Measurements from ENCODE around the gene KMT2D.

The KMT2D gene

GRCh38 chr12:49100380-49100779 lies 39.8 kb upstream of the KMT2D start:
- Histone ChIP-seq H3K9me3 (ENCODE audit: insufficient read depth, low read depth, low read length) (no peaks in the 10 kb centered on the region), H3K27me3 (ENCODE audit: insufficient read depth, low read length, poor library complexity, severe bottlenecking) (no peaks in the 10 kb centered on the region), H2AFZ (ENCODE audit: low read length) (no peak overlapping the region), H3K4me1 (ENCODE audit: insufficient read depth, low read length, poor library complexity, severe bottlenecking) (peaks cover 9% of the 10 kb centered on the region), H3K4me3 (ENCODE audit: low read length, poor library complexity, severe bottlenecking) (no peak overlapping the region), H4K20me1 (ENCODE audit: insufficient read depth, low read length, poor library complexity, severe bottlenecking) (no peaks in the 10 kb centered on the region), H3F3A (ENCODE audit: low read depth) (no peaks in the 10 kb centered on the region), H3K36me3 (ENCODE audit: insufficient read depth, low read length) (peaks cover 44% of the 10 kb centered on the region; the same call in 1 of the 2 replicates), H3K4me2 (ENCODE audit: low read depth, low read length, poor library complexity, severe bottlenecking) (no peak overlapping the region), H3K79me2 (ENCODE audit: insufficient read depth, low read length) (peaks cover 2% of the 10 kb centered on the region; the same call in 1 of the 2 replicates), H3K9ac (ENCODE audit: low read depth, low read length, poor library complexity, severe bottlenecking) (no peak overlapping the region), H3K9me2 (replicated peaks; ENCODE audit: low read depth, low read length) (no peaks in the 10 kb centered on the region)
- TF ChIP-seq CTCF (conservative IDR thresholded peaks at IDR 0.05; ENCODE audit: low read length) (no peak), EZH2phosphoT487 (IDR thresholded peaks at IDR 0.05; ENCODE audit: borderline replicate concordance) (no peak)

DNA sequence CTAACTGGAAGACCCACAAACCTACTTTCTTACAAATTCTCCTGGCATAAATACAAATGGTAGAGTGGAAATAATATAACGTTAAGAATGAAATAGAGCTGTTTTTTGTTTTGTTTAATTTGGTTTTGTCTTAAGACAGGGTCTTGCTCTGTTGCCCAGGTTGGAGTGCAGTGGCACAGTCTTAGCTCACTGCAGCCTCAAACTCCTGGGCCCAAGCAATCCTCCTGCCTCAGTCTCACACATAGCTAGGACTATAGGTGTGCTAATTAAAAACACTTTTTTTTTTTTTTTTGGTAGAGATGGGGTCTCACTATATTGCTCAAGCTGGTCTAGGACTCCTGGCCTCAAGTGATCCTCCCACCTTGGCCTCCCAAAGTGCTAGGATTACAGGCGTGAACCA lies 38.1 kb upstream of the KMT2D start:
- Histone ChIP-seq H3K9me3 (ENCODE audit: insufficient read depth, low read depth, low read length) (no peaks in the 10 kb centered on the region), H3K9ac (ENCODE audit: low read depth, low read length, poor library complexity, severe bottlenecking) (no peak overlapping the region), H3K36me3 (ENCODE audit: insufficient read depth, low read length) (peaks cover 43% of the 10 kb centered on the region; the same call in 1 of the 2 replicates), H3K27me3 (ENCODE audit: insufficient read depth, low read length, poor library complexity, severe bottlenecking) (no peaks in the 10 kb centered on the region), H3K4me2 (ENCODE audit: low read depth, low read length, poor library complexity, severe bottlenecking) (no peak overlapping the region), H3K79me2 (ENCODE audit: insufficient read depth, low read length) (no peaks in the 10 kb centered on the region), H3K9me2 (replicated peaks; ENCODE audit: low read depth, low read length) (no peaks in the 10 kb centered on the region), H3K4me1 (ENCODE audit: insufficient read depth, low read length, poor library complexity, severe bottlenecking) (no peaks in the 10 kb centered on the region), H4K20me1 (ENCODE audit: insufficient read depth, low read length, poor library complexity, severe bottlenecking) (no peaks in the 10 kb centered on the region), H2AFZ (ENCODE audit: low read length) (no peak overlapping the region), H3F3A (ENCODE audit: low read depth) (no peaks in the 10 kb centered on the region), H3K4me3 (ENCODE audit: low read length, poor library complexity, severe bottlenecking) (no peak overlapping the region)
- TF ChIP-seq CTCF (conservative IDR thresholded peaks at IDR 0.05; ENCODE audit: low read length) (no peak), EZH2phosphoT487 (IDR thresholded peaks at IDR 0.05; ENCODE audit: borderline replicate concordance) (no peak)

DNA sequence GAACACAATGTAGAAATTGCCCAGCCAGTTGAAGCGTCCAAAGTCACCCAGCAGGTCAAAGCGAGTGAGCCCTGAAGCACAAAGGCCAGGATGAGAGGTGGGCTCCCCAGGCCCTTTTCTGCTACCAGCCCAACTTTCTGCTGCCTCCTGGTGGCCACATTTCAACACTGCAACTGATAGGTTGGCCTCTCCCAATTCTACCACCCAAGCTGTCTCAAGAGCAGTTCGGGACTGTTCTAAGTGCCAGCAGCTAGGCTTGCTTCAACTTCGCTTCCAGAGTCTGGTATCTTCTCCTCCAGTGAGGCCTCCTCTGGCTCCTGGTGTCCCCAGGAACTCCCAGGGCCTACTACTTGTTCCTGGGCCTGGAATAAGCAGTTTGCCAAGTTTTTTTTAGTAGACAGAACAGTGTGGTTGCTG lies 37.4 kb upstream of the KMT2D start:
- Histone ChIP-seq H3F3A (ENCODE audit: low read depth) (no peaks in the 10 kb centered on the region), H4K20me1 (ENCODE audit: insufficient read depth, low read length, poor library complexity, severe bottlenecking) (no peaks in the 10 kb centered on the region), H3K27me3 (ENCODE audit: insufficient read depth, low read length, poor library complexity, severe bottlenecking) (no peaks in the 10 kb centered on the region), H3K9me3 (ENCODE audit: insufficient read depth, low read depth, low read length) (no peaks in the 10 kb centered on the region), H3K9me2 (replicated peaks; ENCODE audit: low read depth, low read length) (no peaks in the 10 kb centered on the region), H3K4me3 (ENCODE audit: low read length, poor library complexity, severe bottlenecking) (no peak overlapping the region), H3K79me2 (ENCODE audit: insufficient read depth, low read length) (no peaks in the 10 kb centered on the region), H2AFZ (ENCODE audit: low read length) (no peak overlapping the region), H3K36me3 (ENCODE audit: insufficient read depth, low read length) (peaks cover 40% of the 10 kb centered on the region; the same call in 1 of the 2 replicates), H3K9ac (ENCODE audit: low read depth, low read length, poor library complexity, severe bottlenecking) (no peak overlapping the region), H3K4me2 (ENCODE audit: low read depth, low read length, poor library complexity, severe bottlenecking) (no peak overlapping the region), H3K4me1 (ENCODE audit: insufficient read depth, low read length, poor library complexity, severe bottlenecking) (no peaks in the 10 kb centered on the region)
- peak; percentile 91 for TF ChIP-seq CTCF (conservative IDR thresholded peaks at IDR 0.05; ENCODE audit: low read length)
- TF ChIP-seq EZH2phosphoT487 (IDR thresholded peaks at IDR 0.05; ENCODE audit: borderline replicate concordance): no peak

Measured in Loucy (cell line).